ENCODE measurements around the gene PLB1.

PLB1 gene

GRCh38 chr2:28624793-28625701 lies 129.2 kb downstream of the PLB1 start:
- peak overlapping the region; percentile 60 for H2AFZ ChIP-seq (ENCODE audit: low read length)
- no peak overlapping the region for H3K14ac ChIP-seq (ENCODE audit: low read length)
- H2BK15ac ChIP-seq (ENCODE audit: low read length) = peak overlapping the region; percentile 5
- H3K18ac ChIP-seq (ENCODE audit: low read length) = peak overlapping the region; percentile 80
- no peaks in the 10 kb centered on the region for H3K27me3 ChIP-seq (ENCODE audit: control insufficient read depth in 3 of 3, insufficient read depth in 3 of 3, low read depth in 1 of 3, low read length in 3 of 3)
- H3K36me3 ChIP-seq (replicated peaks in 1 of 2; ENCODE audit: control insufficient read depth in 2 of 2, insufficient read depth in 2 of 2, low read length in 2 of 2) = no peaks in the 10 kb centered on the region
- H3K4ac ChIP-seq (ENCODE audit: low read length) = no peak overlapping the region
- WGBS, 2 donors (ENCODE audit: extremely low coverage in 2 of 2, insufficient read length in 2 of 2, insufficient replicate concordance in 1 of 2) = no CpG with 5 or more reads among the region's 19 CpGs
- H3K4me1 ChIP-seq (ENCODE audit: control insufficient read depth in 2 of 2, insufficient read depth in 1 of 2, low read depth in 1 of 2, low read length in 2 of 2) = peaks cover 20 to 21% of the 10 kb centered on the region in 2 donors
- H3K9ac ChIP-seq (ENCODE audit: low read depth, low read length, poor library complexity) = no peak overlapping the region
- no peak overlapping the region for H3K4me2 ChIP-seq (ENCODE audit: insufficient read depth, low read length, poor library complexity, severe bottlenecking)
- H4K8ac ChIP-seq (ENCODE audit: low read depth, low read length) = no peak overlapping the region
- peak overlapping the region; percentile 97 for H2AK5ac ChIP-seq (ENCODE audit: low read depth, low read length)
- H2BK5ac ChIP-seq (ENCODE audit: low read length) = peak overlapping the region; percentile 67
- H3K9me3 ChIP-seq (replicated peaks in 1 of 2; ENCODE audit: control insufficient read depth in 2 of 2, insufficient read depth in 1 of 2, low read depth in 1 of 2, low read length in 2 of 2) = peaks cover 0 to 5% of the 10 kb centered on the region in 2 donors
- H4K91ac ChIP-seq (ENCODE audit: low read depth, low read length, poor library complexity) = no peak overlapping the region
- DNase-seq (ENCODE audit: low spot score) = no peak
- H3K79me1 ChIP-seq (ENCODE audit: low read depth, low read length) = no peaks in the 10 kb centered on the region
- no peak overlapping the region for H2BK120ac ChIP-seq (ENCODE audit: low read depth, low read length)
- H2BK12ac ChIP-seq (ENCODE audit: low read length) = no peak overlapping the region
- no peak overlapping the region for H3K27ac ChIP-seq (replicated peaks; ENCODE audit: low read length)
- H3K4me3 ChIP-seq (ENCODE audit: low read length in 2 of 2) = no peak overlapping the region
- H3K23ac ChIP-seq (ENCODE audit: low read depth, low read length, poor library complexity) = no peak overlapping the region

- Histone ChIP-seq H3K18ac (ENCODE audit: low read length) (no peak overlapping the region), H3K27ac (replicated peaks; ENCODE audit: low read length) (no peak overlapping the region), H3K27me3 (ENCODE audit: control insufficient read depth in 3 of 3, insufficient read depth in 3 of 3, low read depth in 1 of 3, low read length in 3 of 3) (no peaks in the 10 kb centered on the region), H4K91ac (ENCODE audit: low read depth, low read length, poor library complexity) (no peak overlapping the region), H2AK5ac (ENCODE audit: low read depth, low read length) (peak overlapping the region; percentile 2), H2BK5ac (ENCODE audit: low read length) (peak overlapping the region; percentile 4), H3K79me1 (ENCODE audit: low read depth, low read length) (no peaks in the 10 kb centered on the region), H2BK120ac (ENCODE audit: low read depth, low read length) (no peak overlapping the region), H3K4me3 (ENCODE audit: low read length in 2 of 2) (no peak overlapping the region), H4K8ac (ENCODE audit: low read depth, low read length) (no peak overlapping the region), H3K9me3 (replicated peaks in 1 of 2; ENCODE audit: control insufficient read depth in 2 of 2, insufficient read depth in 1 of 2, low read depth in 1 of 2, low read length in 2 of 2) (peaks cover 0 to 5% of the 10 kb centered on the region in 2 donors), H3K9ac (ENCODE audit: low read depth, low read length, poor library complexity) (no peak overlapping the region), H3K4me1 (ENCODE audit: control insufficient read depth in 2 of 2, insufficient read depth in 1 of 2, low read depth in 1 of 2, low read length in 2 of 2) (peaks cover 12 to 19% of the 10 kb centered on the region in 2 donors), H2BK12ac (ENCODE audit: low read length) (no peak overlapping the region), H3K4ac (ENCODE audit: low read length) (no peak overlapping the region), H2BK15ac (ENCODE audit: low read length) (no peak overlapping the region), H3K23ac (ENCODE audit: low read depth, low read length, poor library complexity) (no peak overlapping the region), H3K36me3 (replicated peaks in 1 of 2; ENCODE audit: control insufficient read depth in 2 of 2, insufficient read depth in 2 of 2, low read length in 2 of 2) (no peaks in the 10 kb centered on the region), H3K4me2 (ENCODE audit: insufficient read depth, low read length, poor library complexity, severe bottlenecking) (no peak overlapping the region), H2AFZ (ENCODE audit: low read length) (no peak overlapping the region), H3K14ac (ENCODE audit: low read length) (no peak overlapping the region)
- no peak for DNase-seq (ENCODE audit: low spot score)
- no CpG with 5 or more reads among the region's 5 CpGs for WGBS, 2 donors (ENCODE audit: extremely low coverage in 2 of 2, insufficient read length in 2 of 2, insufficient replicate concordance in 1 of 2)
Measured at GRCh38 chr2:28626376-28626775, 130.5 kb downstream of the PLB1 start.

- no peak overlapping the region for H2BK5ac ChIP-seq (ENCODE audit: low read length)
- H3K27ac ChIP-seq (replicated peaks; ENCODE audit: low read length) = no peak overlapping the region
- no peak overlapping the region for H3K4me2 ChIP-seq (ENCODE audit: insufficient read depth, low read length, poor library complexity, severe bottlenecking)
- no peak for DNase-seq (ENCODE audit: low spot score)
- H2BK12ac ChIP-seq (ENCODE audit: low read length) = no peak overlapping the region
- no peaks in the 10 kb centered on the region for H3K79me1 ChIP-seq (ENCODE audit: low read depth, low read length)
- H2BK120ac ChIP-seq (ENCODE audit: low read depth, low read length) = no peak overlapping the region
- H2AFZ ChIP-seq (ENCODE audit: low read length) = no peak overlapping the region
- no peak overlapping the region for H3K4me3 ChIP-seq (ENCODE audit: low read length in 2 of 2)
- H3K9ac ChIP-seq (ENCODE audit: low read depth, low read length, poor library complexity) = no peak overlapping the region
- peaks cover 0 to 5% of the 10 kb centered on the region in 2 donors for H3K9me3 ChIP-seq (replicated peaks in 1 of 2; ENCODE audit: control insufficient read depth in 2 of 2, insufficient read depth in 1 of 2, low read depth in 1 of 2, low read length in 2 of 2)
- no peaks in the 10 kb centered on the region for H3K27me3 ChIP-seq (ENCODE audit: control insufficient read depth in 3 of 3, insufficient read depth in 3 of 3, low read depth in 1 of 3, low read length in 3 of 3)
- WGBS, 2 donors (ENCODE audit: extremely low coverage in 2 of 2, insufficient read length in 2 of 2, insufficient replicate concordance in 1 of 2) = no CpG with 5 or more reads among the region's 7 CpGs
- no peak overlapping the region for H4K8ac ChIP-seq (ENCODE audit: low read depth, low read length)
- H3K36me3 ChIP-seq (replicated peaks in 1 of 2; ENCODE audit: control insufficient read depth in 2 of 2, insufficient read depth in 2 of 2, low read length in 2 of 2) = no peaks in the 10 kb centered on the region
- H3K4ac ChIP-seq (ENCODE audit: low read length) = no peak overlapping the region
- H3K14ac ChIP-seq (ENCODE audit: low read length) = no peak overlapping the region
- no peak overlapping the region for H2BK15ac ChIP-seq (ENCODE audit: low read length)
- H3K23ac ChIP-seq (ENCODE audit: low read depth, low read length, poor library complexity) = no peak overlapping the region
- H2AK5ac ChIP-seq (ENCODE audit: low read depth, low read length) = no peak overlapping the region
- H4K91ac ChIP-seq (ENCODE audit: low read depth, low read length, poor library complexity) = no peak overlapping the region
- peaks cover 10 to 16% of the 10 kb centered on the region in 2 donors for H3K4me1 ChIP-seq (ENCODE audit: control insufficient read depth in 2 of 2, insufficient read depth in 1 of 2, low read depth in 1 of 2, low read length in 2 of 2)
- H3K18ac ChIP-seq (ENCODE audit: low read length) = no peak overlapping the region
Measured at GRCh38 chr2:28626891-28627421, 131.1 kb downstream of the PLB1 start.

GRCh38 chr2:28627722-28628480 lies 132.0 kb downstream of the PLB1 start:
- Histone ChIP-seq H3K9me3 (replicated peaks in 1 of 2; ENCODE audit: control insufficient read depth in 2 of 2, insufficient read depth in 1 of 2, low read depth in 1 of 2, low read length in 2 of 2) (peaks cover 0 to 4% of the 10 kb centered on the region in 2 donors), H2BK12ac (ENCODE audit: low read length) (no peak overlapping the region), H3K9ac (ENCODE audit: low read depth, low read length, poor library complexity) (no peak overlapping the region), H2AK5ac (ENCODE audit: low read depth, low read length) (no peak overlapping the region), H3K18ac (ENCODE audit: low read length) (no peak overlapping the region), H3K4me1 (ENCODE audit: control insufficient read depth in 2 of 2, insufficient read depth in 1 of 2, low read depth in 1 of 2, low read length in 2 of 2) (peaks cover 10 to 15% of the 10 kb centered on the region in 2 donors), H2BK5ac (ENCODE audit: low read length) (no peak overlapping the region), H3K4ac (ENCODE audit: low read length) (no peak overlapping the region), H4K8ac (ENCODE audit: low read depth, low read length) (no peak overlapping the region), H3K36me3 (replicated peaks in 1 of 2; ENCODE audit: control insufficient read depth in 2 of 2, insufficient read depth in 2 of 2, low read length in 2 of 2) (no peaks in the 10 kb centered on the region), H2AFZ (ENCODE audit: low read length) (no peak overlapping the region), H3K79me1 (ENCODE audit: low read depth, low read length) (no peaks in the 10 kb centered on the region), H3K14ac (ENCODE audit: low read length) (no peak overlapping the region), H3K23ac (ENCODE audit: low read depth, low read length, poor library complexity) (no peak overlapping the region), H2BK120ac (ENCODE audit: low read depth, low read length) (no peak overlapping the region), H2BK15ac (ENCODE audit: low read length) (no peak overlapping the region), H3K27me3 (ENCODE audit: control insufficient read depth in 3 of 3, insufficient read depth in 3 of 3, low read depth in 1 of 3, low read length in 3 of 3) (no peaks in the 10 kb centered on the region), H3K4me3 (ENCODE audit: low read length in 2 of 2) (no peak overlapping the region), H3K4me2 (ENCODE audit: insufficient read depth, low read length, poor library complexity, severe bottlenecking) (no peak overlapping the region), H3K27ac (replicated peaks; ENCODE audit: low read length) (no peak overlapping the region), H4K91ac (ENCODE audit: low read depth, low read length, poor library complexity) (no peak overlapping the region)
- no peak for DNase-seq (ENCODE audit: low spot score)
- WGBS, 2 donors (ENCODE audit: extremely low coverage in 2 of 2, insufficient read length in 2 of 2, insufficient replicate concordance in 1 of 2) = no CpG with 5 or more reads among the region's 5 CpGs
